Measurements from ENCODE around the gene EXOC4. TPM values are rescaled to one million over a fixed set of nuclear protein-coding genes. Genes with fewer than 3 reads are reported as not detected.

The EXOC4 gene
- total and polyA plus RNA-seq, 7 donors: 7.6 to 63.0 (median 29.1) TPM

DNA sequence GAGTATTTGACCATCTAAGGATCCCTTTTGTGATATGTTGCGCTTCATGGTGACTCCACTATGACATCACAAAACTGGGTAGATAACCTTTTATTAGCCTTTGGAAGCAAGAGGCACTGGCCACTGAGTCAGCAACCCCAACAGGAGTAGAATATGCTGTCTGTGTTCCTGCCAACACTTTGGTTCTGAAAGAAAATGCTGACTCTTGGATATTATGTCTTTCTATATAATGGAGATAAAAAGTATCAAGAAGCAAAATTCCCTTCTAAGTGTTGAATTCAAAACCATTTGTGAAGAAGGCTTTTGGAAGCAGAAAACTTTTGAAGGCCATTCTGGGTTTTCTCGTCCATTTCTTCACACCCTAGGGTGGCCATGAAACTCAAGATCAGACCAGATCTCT is 528.0 kb downstream of the EXOC4 start:
- no peak for DNase-seq
- Histone ChIP-seq H3K27ac (no peak overlapping the region), H3K36me3 (ENCODE audit: insufficient read depth in 1 of 2, low read depth in 1 of 2) (no peaks in the 10 kb centered on the region), H3K4me1 (no peaks in the 10 kb centered on the region), H3K4me3 (no peak overlapping the region), H3K9me3 (no peaks in the 10 kb centered on the region), H3K27me3 (ENCODE audit: insufficient read depth in 3 of 3, low read length in 2 of 3) (no peaks in the 10 kb centered on the region)
- intact Hi-C loops (cut with DNase I): no loop called here
- ATAC-seq: no peak
- TF ChIP-seq, protein P1, sequence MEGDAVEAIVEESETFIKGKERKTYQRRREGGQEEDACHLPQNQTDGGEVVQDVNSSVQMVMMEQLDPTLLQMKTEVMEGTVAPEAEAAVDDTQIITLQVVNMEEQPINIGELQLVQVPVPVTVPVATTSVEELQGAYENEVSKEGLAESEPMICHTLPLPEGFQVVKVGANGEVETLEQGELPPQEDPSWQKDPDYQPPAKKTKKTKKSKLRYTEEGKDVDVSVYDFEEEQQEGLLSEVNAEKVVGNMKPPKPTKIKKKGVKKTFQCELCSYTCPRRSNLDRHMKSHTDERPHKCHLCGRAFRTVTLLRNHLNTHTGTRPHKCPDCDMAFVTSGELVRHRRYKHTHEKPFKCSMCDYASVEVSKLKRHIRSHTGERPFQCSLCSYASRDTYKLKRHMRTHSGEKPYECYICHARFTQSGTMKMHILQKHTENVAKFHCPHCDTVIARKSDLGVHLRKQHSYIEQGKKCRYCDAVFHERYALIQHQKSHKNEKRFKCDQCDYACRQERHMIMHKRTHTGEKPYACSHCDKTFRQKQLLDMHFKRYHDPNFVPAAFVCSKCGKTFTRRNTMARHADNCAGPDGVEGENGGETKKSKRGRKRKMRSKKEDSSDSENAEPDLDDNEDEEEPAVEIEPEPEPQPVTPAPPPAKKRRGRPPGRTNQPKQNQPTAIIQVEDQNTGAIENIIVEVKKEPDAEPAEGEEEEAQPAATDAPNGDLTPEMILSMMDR (IDR thresholded peaks at IDR 0.05): no peak
- WGBS, 3 donors: 50 to 79% (median 68%) methylated on average over 2 of the region's 2 CpGs

DNA sequence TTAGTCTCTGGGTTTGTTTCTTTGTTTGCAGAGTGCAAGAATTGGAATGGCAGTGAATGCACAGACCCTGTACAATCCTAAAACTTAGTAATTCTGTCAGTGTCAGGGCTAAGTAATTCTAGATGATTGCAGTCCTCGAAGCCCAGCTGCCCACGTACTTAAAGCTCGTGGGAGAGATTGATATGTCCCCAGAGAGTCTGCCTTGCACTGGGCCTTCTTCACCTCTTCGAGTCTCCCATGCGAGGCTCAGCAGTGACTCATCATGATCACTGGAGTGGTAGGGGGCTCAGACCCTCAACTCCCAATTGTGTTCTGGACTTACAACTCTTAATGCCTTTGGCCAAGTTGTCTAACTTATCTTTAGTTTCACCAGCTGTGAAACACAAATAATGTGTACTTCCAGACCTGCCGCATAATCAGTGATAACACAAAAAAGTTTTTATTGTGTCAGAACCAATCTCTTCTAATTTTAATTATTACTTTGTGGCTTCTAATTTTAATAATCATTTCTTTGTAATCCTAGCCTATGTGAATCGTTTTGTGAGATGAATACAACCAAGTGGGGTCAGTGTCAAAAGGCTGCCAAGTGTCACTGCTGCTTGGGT is 528.7 kb downstream of the EXOC4 start:
- TF ChIP-seq, protein P1 (IDR thresholded peaks at IDR 0.05): no peak
- Histone ChIP-seq H3K27me3 (ENCODE audit: insufficient read depth in 3 of 3, low read length in 2 of 3) (no peaks in the 10 kb centered on the region), H3K4me1 (no peaks in the 10 kb centered on the region), H3K4me3 (no peak overlapping the region), H3K36me3 (ENCODE audit: insufficient read depth in 1 of 2, low read depth in 1 of 2) (no peaks in the 10 kb centered on the region), H3K9me3 (no peaks in the 10 kb centered on the region), H3K27ac (no peak overlapping the region)
- intact Hi-C loops (cut with DNase I): no loop called here
- 59 to 73% (median 67%) methylated on average over 7 of the region's 7 CpGs for WGBS, 3 donors
- DNase-seq (no peak), ATAC-seq (no peak)

- Histone ChIP-seq H3K4me3 (no peak overlapping the region), H3K4me1 (no peaks in the 10 kb centered on the region), H3K36me3 (ENCODE audit: insufficient read depth in 1 of 2, low read depth in 1 of 2) (no peaks in the 10 kb centered on the region), H3K27ac (no peak overlapping the region), H3K9me3 (no peaks in the 10 kb centered on the region), H3K27me3 (ENCODE audit: insufficient read depth in 3 of 3, low read length in 2 of 3) (no peaks in the 10 kb centered on the region)
- no peak for ATAC-seq
- WGBS, 3 donors: 94 to 99% (median 96%) methylated on average over 5 of the region's 5 CpGs
- no peak for DNase-seq
- intact Hi-C loops (cut with DNase I): no loop called here
- TF ChIP-seq, protein P1 (IDR thresholded peaks at IDR 0.05): no peak
These were observed 529.6 kb downstream of the EXOC4 start for GRCh38 chr7:133782470-133782869.

DNA sequence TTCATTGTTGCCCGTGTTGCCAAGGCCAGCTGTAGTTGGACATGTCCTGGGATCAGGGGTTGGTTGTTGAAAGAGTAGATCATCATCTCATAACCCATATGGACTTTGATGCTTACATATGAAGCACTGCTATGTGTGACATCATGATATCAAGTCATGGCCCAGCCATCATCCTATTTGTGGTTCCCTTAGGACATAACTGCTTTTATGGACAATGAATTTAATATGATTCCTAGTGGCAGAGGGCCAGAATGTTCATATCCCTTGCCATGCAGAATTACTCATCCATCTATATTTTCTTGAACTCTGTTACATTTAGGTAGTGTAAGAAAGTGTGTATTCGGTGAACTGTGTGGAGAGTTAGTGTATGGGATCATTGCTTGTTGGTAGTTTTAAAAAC is 530.4 kb downstream of the EXOC4 start:
- H3K9me3 ChIP-seq: no peaks in the 10 kb centered on the region
- no peak overlapping the region for H3K27ac ChIP-seq
- intact Hi-C loops (cut with DNase I): no loop called here
- 82 to 91% (median 87%) methylated on average over 2 of the region's 2 CpGs for WGBS, 3 donors
- no peaks in the 10 kb centered on the region for H3K27me3 ChIP-seq (ENCODE audit: insufficient read depth in 3 of 3, low read length in 2 of 3)
- H3K4me3 ChIP-seq: no peak overlapping the region
- H3K36me3 ChIP-seq (ENCODE audit: insufficient read depth in 1 of 2, low read depth in 1 of 2): no peaks in the 10 kb centered on the region
- ATAC-seq: no peak
- TF ChIP-seq, protein P1 (IDR thresholded peaks at IDR 0.05): no peak
- H3K4me1 ChIP-seq: no peaks in the 10 kb centered on the region
- DNase-seq: no peak

- WGBS, 3 donors: 61 to 67% (median 62%) methylated on average over 4 of the region's 4 CpGs
These were observed 531.7 kb downstream of the EXOC4 start for GRCh38 chr7:133784486-133785001.

More at GRCh38 chr7:133784486-133785001, 531.7 kb downstream of the EXOC4 start:
- no peaks in the 10 kb centered on the region for H3K9me3 ChIP-seq
- no peak overlapping the region for H3K4me3 ChIP-seq
- DNase-seq (no peak), ATAC-seq (no peak)
- TF ChIP-seq, protein P1 (IDR thresholded peaks at IDR 0.05): no peak
- H3K4me1 ChIP-seq: no peaks in the 10 kb centered on the region
- H3K27ac ChIP-seq: no peak overlapping the region
- intact Hi-C loops (cut with DNase I): no loop called here
- H3K27me3 ChIP-seq (ENCODE audit: insufficient read depth in 3 of 3, low read length in 2 of 3): no peaks in the 10 kb centered on the region
- H3K36me3 ChIP-seq (ENCODE audit: insufficient read depth in 1 of 2, low read depth in 1 of 2): no peaks in the 10 kb centered on the region
